GM18508 (cell line): Measurements from ENCODE around the gene TRIM59.

Experiments used
- ATAC-seq: cut with Tn5 transposase; IDR thresholded peaks from one replicate; pipeline ENCODE4 v1.9.1; 2021; ENCODE audit warnings: moderate number of reproducible peaks; ENCODE audit not compliant: insufficient read depth, unreplicated experiment

Gene TRIM59

GRCh38 chr3:160449636-160450598 is at the start of gene TRIM59:
Gene TRIM59, minus strand, starts transcription at chr3:160449786. Its CDS starts 10,603 bp downstream, at chr3:160439183.
- ATAC-seq: peak; percentile 90

- ATAC-seq: no peak
Observed at GRCh38 chr3:160498202-160498601, 48.6 kb upstream of the TRIM59 start.

GRCh38 chr3:160490166-160490565 is 40.6 kb upstream of the TRIM59 start:
- no peak for ATAC-seq

GRCh38 chr3:160486459-160486869 is 36.9 kb upstream of the TRIM59 start:
- no peak for ATAC-seq

- ATAC-seq: no peak
Observed at GRCh38 chr3:160482796-160483195, 33.2 kb upstream of the TRIM59 start.

GRCh38 chr3:160481856-160482255 is 32.3 kb upstream of the TRIM59 start:
- ATAC-seq: no peak

GRCh38 chr3:160480931-160481330 is 31.3 kb upstream of the TRIM59 start:
- no peak for ATAC-seq

- ATAC-seq: no peak
Observed at GRCh38 chr3:160479376-160479775, 29.8 kb upstream of the TRIM59 start.

- no peak for ATAC-seq
Observed at GRCh38 chr3:160478338-160478737, 28.8 kb upstream of the TRIM59 start.

- no peak for ATAC-seq
Observed at GRCh38 chr3:160477750-160478149, 28.2 kb upstream of the TRIM59 start.

- no peak for ATAC-seq
Observed at GRCh38 chr3:160475884-160476283, 26.3 kb upstream of the TRIM59 start.

GRCh38 chr3:160475153-160475552 is 25.6 kb upstream of the TRIM59 start:
- no peak for ATAC-seq

GRCh38 chr3:160474416-160474838 is 24.8 kb upstream of the TRIM59 start:
- no peak for ATAC-seq

- ATAC-seq: no peak
Observed at GRCh38 chr3:160473978-160474377, 24.4 kb upstream of the TRIM59 start.

- ATAC-seq: no peak
Observed at GRCh38 chr3:160473221-160473620, 23.6 kb upstream of the TRIM59 start.

- no peak for ATAC-seq
Observed at GRCh38 chr3:160472344-160472743, 22.8 kb upstream of the TRIM59 start.

- no peak for ATAC-seq
Observed at GRCh38 chr3:160471892-160472291, 22.3 kb upstream of the TRIM59 start.

- no peak for ATAC-seq
Observed at GRCh38 chr3:160470181-160470580, 20.6 kb upstream of the TRIM59 start.

- no peak for ATAC-seq
Observed at GRCh38 chr3:160464971-160465370, 15.4 kb upstream of the TRIM59 start.

GRCh38 chr3:160464321-160464720 is 14.7 kb upstream of the TRIM59 start:
- no peak for ATAC-seq

- ATAC-seq: no peak
Observed at GRCh38 chr3:160460033-160460432, 10.4 kb upstream of the TRIM59 start.

GRCh38 chr3:160459450-160459970 is 9.9 kb upstream of the TRIM59 start:
- no peak for ATAC-seq
